HepG2 (cell line): ENCODE measurements around the gene ATP2C2. TPM values are rescaled to one million over a fixed set of nuclear protein-coding genes. Genes with fewer than 3 reads are reported as not detected.

Source experiments
- ATAC-seq: fragments of 200-7000 bp; cut with Tn5 transposase; 3 replicates; pipeline ENCODE4 v1.9.1; 2020; ENCODE audit warnings: mild to moderate bottlenecking, moderate library complexity
- BruUV-seq: library from RNA; stranded (reverse); fragments of 400-500 nt; replicated peaks from 2 replicates; lab custom pipeline; 2021; lab: Mats Ljungman, UMichigan
- CTCF ChIA-PET: fragments of 300-600 bp; formaldehyde crosslinking; extraction: SDS; loops from one replicate; lab custom pipeline; 2021; ENCODE audit warnings: low total read pairs, inconsistent platforms, low intra/inter-chr PET ratio; lab: Yijun Ruan, JAX
- POLR2A ChIA-PET: fragments of 350-600 bp; sonication (Branson Sonifier 250); formaldehyde crosslinking; loops from one replicate; lab custom pipeline; 2020; ENCODE audit warnings: antibody characterized with exemption, inconsistent platforms; lab: Yijun Ruan, JAX
- DNase-seq: peaks from one replicate; pipeline ENCODE4 v3.0.0-alpha.2; 2015; ENCODE audit warnings: low spot score
- FAIRE-seq: peaks from 3 replicates; lab custom pipeline; 2011; peaks lifted over from hg19 to GRCh38; lab: Jason Lieb, UNC
- H2AFZ ChIP-seq: one replicate; pipeline ENCODE4 v1.6.1; 2011; ENCODE audit warnings: low read length, inconsistent platforms
- H3K27ac ChIP-seq: fragments of 300-600 bp; 3 replicates; pipeline ENCODE4 v1.8.0; 2011; ENCODE audit warnings: mixed run types, mild to moderate bottlenecking, mixed read lengths, low read length, inconsistent platforms; ENCODE audit not compliant: insufficient read depth; ENCODE audit errors: extremely low read length
- H3K27me3 ChIP-seq, 2 experiments: fragments of 200-600 bp in 1 of 2; 2 replicates in 1 of 2; 3 replicates in 1 of 2; pipeline versions ENCODE4 v1.6.0 to v1.8.0; 2011; ENCODE audit warnings: low read length in 2 of 2, mild to moderate bottlenecking in 2 of 2, moderate library complexity in 2 of 2, inconsistent platforms in 1 of 2; ENCODE audit not compliant: insufficient read depth in 2 of 2, control insufficient read depth in 1 of 2
- H3K36me3 ChIP-seq, 2 experiments: fragments of 200-600 bp in 1 of 2; replicated peaks in 1 of 2; 2 replicates in 1 of 2; 3 replicates in 1 of 2; pipeline versions ENCODE4 v1.5.1 to v1.8.0; 2011; ENCODE audit warnings: low read length in 2 of 2, inconsistent platforms in 1 of 2; ENCODE audit not compliant: insufficient read depth in 2 of 2, control insufficient read depth in 1 of 2
- H3K4me1 ChIP-seq: 2 replicates; pipeline ENCODE4 v1.5.1; 2012; ENCODE audit warnings: low read length, inconsistent platforms; ENCODE audit not compliant: insufficient read depth
- H3K4me2 ChIP-seq: 2 replicates; pipeline ENCODE4 v1.6.0; 2011; ENCODE audit warnings: low read depth, low read length, inconsistent platforms
- H3K4me3 ChIP-seq, 3 experiments: fragments of 200-600 bp in 1 of 3; sonication (generic), shearing (Covaris generic) in 1 of 3; replicated peaks in 1 of 3; 2 replicates each; pipeline ENCODE4 v1.5.1; 2011 to 2016; ENCODE audit warnings: low read length in 3 of 3, inconsistent platforms in 2 of 3, low read depth in 2 of 3, mild to moderate bottlenecking in 2 of 3, control low read depth in 1 of 3, mixed read lengths in 1 of 3; ENCODE audit not compliant: insufficient read depth in 1 of 3
- H3K79me2 ChIP-seq: one replicate; pipeline ENCODE4 v1.6.1; 2011; ENCODE audit warnings: low read length, inconsistent platforms; ENCODE audit not compliant: insufficient read depth
- H3K9ac ChIP-seq: 2 replicates; pipeline ENCODE4 v1.6.0; 2011; ENCODE audit warnings: mild to moderate bottlenecking, low read depth, low read length, inconsistent platforms; ENCODE audit not compliant: insufficient read depth
- H3K9me3 ChIP-seq: 2 replicates; pipeline ENCODE4 v1.5.1; 2012; ENCODE audit warnings: mild to moderate bottlenecking, low read length
- H4K20me1 ChIP-seq: 2 replicates; pipeline ENCODE4 v1.6.0; 2011; ENCODE audit warnings: inconsistent platforms, mild to moderate bottlenecking, low read length, moderate library complexity; ENCODE audit not compliant: insufficient read depth
- FOXA1 ChIP-seq, 2 experiments: fragments of 450-650 bp in 1 of 2; sonication (generic) in 1 of 2; formaldehyde crosslinking in 1 of 2; IDR thresholded peaks; 2 replicates each; pipeline versions ENCODE4 v1.4.0 to v1.6.1; 2016 to 2020; ENCODE audit warnings: missing genetic modification reagents in 1 of 2
- NR2F1 ChIP-seq, 2 experiments: fragments of 450-650 bp in 1 of 2; formaldehyde crosslinking in 1 of 2; IDR thresholded peaks; 2 replicates each; pipeline versions ENCODE4 v1.5.0 to v1.6.1; 2016 to 2020; ENCODE audit warnings: mild to moderate bottlenecking in 1 of 2, missing compliant biosample characterization in 1 of 2, missing genetic modification reagents in 1 of 2, moderate library complexity in 1 of 2
- SNAPC5 ChIP-seq: sonication (generic); formaldehyde crosslinking; IDR thresholded peaks from 2 replicates; pipeline ENCODE4 v1.8.1; 2023; ENCODE audit warnings: mild to moderate bottlenecking, missing genetic modification reagents, borderline replicate concordance
- ZBTB42 ChIP-seq: sonication (generic); formaldehyde crosslinking; IDR thresholded peaks from 2 replicates; pipeline ENCODE4 v1.5.0; 2020; ENCODE audit warnings: mild to moderate bottlenecking, missing genetic modification reagents
- ZNF30 ChIP-seq: sonication (generic); formaldehyde crosslinking; IDR thresholded peaks from 2 replicates; pipeline ENCODE4 v1.5.0; 2020; ENCODE audit warnings: mild to moderate bottlenecking, missing genetic modification reagents
- ZNF446 ChIP-seq: sonication (generic); formaldehyde crosslinking; IDR thresholded peaks from 2 replicates; pipeline ENCODE4 v1.5.0; 2020; ENCODE audit warnings: mild to moderate bottlenecking, missing genetic modification reagents
- ZNF713 ChIP-seq: sonication (generic); formaldehyde crosslinking; IDR thresholded peaks from 2 replicates; pipeline ENCODE4 v1.4.0; 2020; ENCODE audit warnings: mild to moderate bottlenecking, missing genetic modification reagents
- ZNF775 ChIP-seq: sonication (generic); formaldehyde crosslinking; IDR thresholded peaks from 2 replicates; pipeline ENCODE4 v1.4.0; 2020; ENCODE audit warnings: missing genetic modification reagents, mild to moderate bottlenecking, moderate library complexity, borderline replicate concordance
- ZSCAN9 ChIP-seq: IDR thresholded peaks from 2 replicates; pipeline ENCODE4 v1.6.1; 2016; ENCODE audit warnings: borderline replicate concordance
- WGBS: methylation state at CpG from one replicate; pipeline ENCODE4 v1.1.6; 2017; ENCODE audit warnings: low lambda C conversion rate; 5-methylcytosine and 5-hydroxymethylcytosine counted together
- in situ Hi-C: cut with HindIII; loops from 2 replicates; pipeline ENCODE4 v1.10.0; 2017; ENCODE audit warnings: low pct_unique_long_range_greater_than_20kb; ENCODE audit not compliant: extremely low pct_ligation_motif_present
- intact Hi-C: fragments of 100-400 bp; cut with micrococcal nuclease; formaldehyde crosslinking; loops from one replicate; pipeline ENCODE4 v1.10.0; 2022; ENCODE audit not compliant: unreplicated experiment
- polyA plus RNA-seq, 8 experiments: library from polyadenylated mRNA; depleted of rRNA in 3 of 8; stranded (reverse) in 7 of 8; unstranded in 1 of 8; fragments of >200 nt; fragmentation: Illumina TruSeq in 4 of 8; extraction: Trizol in 4 of 8; gene quantifications; 2 replicates each; pipeline versions ENCODE4 v1.2.1 to v1.2.3, GENCODE V29; 2011 to 2016; ENCODE audit warnings: low read depth in 4 of 8, missing spikeins in 1 of 8, mixed read lengths in 1 of 8; ENCODE audit not compliant: insufficient read depth in 1 of 8
- total RNA-seq, 5 experiments: library from RNA; depleted of rRNA; stranded (reverse); fragments of >200 nt; fragmentation: Illumina TruSeq; extraction: Trizol; gene quantifications; 2 replicates each; pipeline ENCODE4 v1.2.3, GENCODE V29; 2016; ENCODE audit warnings: low read depth in 1 of 5
- TF ChIP-seq, protein P1 (sequence below): IDR thresholded peaks from 2 replicates; pipeline ENCODE4 v1.6.1; 2012; ENCODE audit warnings: low read length, improper control_type of control experiment
- TF ChIP-seq, protein P2 (sequence below): sonication (generic); formaldehyde crosslinking; IDR thresholded peaks from 2 replicates; pipeline ENCODE4 v1.4.0; 2020; ENCODE audit warnings: missing genetic modification reagents

Gene ATP2C2
- total and polyA plus RNA-seq, 2 of the 13 experiments (the other 11 are each of a cell fraction or from before 2014, with no cell fraction given) = 0.07 TPM; not detected in 1

DNA sequence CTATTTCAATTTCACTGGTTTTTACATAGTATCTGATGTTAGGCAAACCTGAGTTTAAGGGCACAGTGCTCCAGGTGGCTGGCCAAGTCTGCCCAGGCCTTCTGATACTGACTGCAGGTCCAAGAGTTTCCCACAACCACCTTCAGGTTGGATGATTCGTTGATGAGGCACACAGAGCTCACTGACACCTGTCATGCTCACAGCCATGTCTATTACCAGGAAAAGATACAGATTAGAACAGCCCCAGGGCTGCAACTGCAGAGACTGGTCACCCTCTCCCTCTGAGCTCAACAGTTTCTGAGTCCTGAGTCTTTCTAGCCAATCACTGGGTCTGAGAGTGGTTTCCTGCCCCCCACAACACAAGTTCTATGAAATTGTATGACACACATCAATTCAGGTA lies 98.9 kb downstream of the ATP2C2 start:
- H3K9me3 ChIP-seq = peaks cover 25% of the 10 kb centered on the region
- no peaks in the 10 kb centered on the region for H3K27me3 ChIP-seq
- no peak overlapping the region for H3K4me2 ChIP-seq
- FAIRE-seq = no peak
- H3K36me3 ChIP-seq = 0 out of 5 replicates have a peak, but pooled peaks cover 0 to 2% of the 10 kb centered on the region in 2 experiments
- no peak overlapping the region for H3K27ac ChIP-seq
- CTCF ChIA-PET = no interaction called here
- TF ChIP-seq, protein P1, sequence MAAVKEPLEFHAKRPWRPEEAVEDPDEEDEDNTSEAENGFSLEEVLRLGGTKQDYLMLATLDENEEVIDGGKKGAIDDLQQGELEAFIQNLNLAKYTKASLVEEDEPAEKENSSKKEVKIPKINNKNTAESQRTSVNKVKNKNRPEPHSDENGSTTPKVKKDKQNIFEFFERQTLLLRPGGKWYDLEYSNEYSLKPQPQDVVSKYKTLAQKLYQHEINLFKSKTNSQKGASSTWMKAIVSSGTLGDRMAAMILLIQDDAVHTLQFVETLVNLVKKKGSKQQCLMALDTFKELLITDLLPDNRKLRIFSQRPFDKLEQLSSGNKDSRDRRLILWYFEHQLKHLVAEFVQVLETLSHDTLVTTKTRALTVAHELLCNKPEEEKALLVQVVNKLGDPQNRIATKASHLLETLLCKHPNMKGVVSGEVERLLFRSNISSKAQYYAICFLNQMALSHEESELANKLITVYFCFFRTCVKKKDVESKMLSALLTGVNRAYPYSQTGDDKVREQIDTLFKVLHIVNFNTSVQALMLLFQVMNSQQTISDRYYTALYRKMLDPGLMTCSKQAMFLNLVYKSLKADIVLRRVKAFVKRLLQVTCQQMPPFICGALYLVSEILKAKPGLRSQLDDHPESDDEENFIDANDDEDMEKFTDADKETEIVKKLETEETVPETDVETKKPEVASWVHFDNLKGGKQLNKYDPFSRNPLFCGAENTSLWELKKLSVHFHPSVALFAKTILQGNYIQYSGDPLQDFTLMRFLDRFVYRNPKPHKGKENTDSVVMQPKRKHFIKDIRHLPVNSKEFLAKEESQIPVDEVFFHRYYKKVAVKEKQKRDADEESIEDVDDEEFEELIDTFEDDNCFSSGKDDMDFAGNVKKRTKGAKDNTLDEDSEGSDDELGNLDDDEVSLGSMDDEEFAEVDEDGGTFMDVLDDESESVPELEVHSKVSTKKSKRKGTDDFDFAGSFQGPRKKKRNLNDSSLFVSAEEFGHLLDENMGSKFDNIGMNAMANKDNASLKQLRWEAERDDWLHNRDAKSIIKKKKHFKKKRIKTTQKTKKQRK = no peak
- no peak for TF ChIP-seq SNAPC5
- no peak for TF ChIP-seq NR2F1 (CRISPR knock-in tag; IDR thresholded peaks at IDR 0.05)
- no peak for TF ChIP-seq ZNF775 (CRISPR knock-in tag)
- no peak for TF ChIP-seq ZNF446 (CRISPR knock-in tag)
- TF ChIP-seq ZNF30 (CRISPR knock-in tag) = no peak
- TF ChIP-seq ZNF713 (CRISPR knock-in tag) = no peak
- TF ChIP-seq FOXA1 (IDR thresholded peaks at IDR 0.05) = no peak
- TF ChIP-seq FOXA1 (CRISPR knock-in tag; IDR thresholded peaks at IDR 0.05) = no peak
- no peak for TF ChIP-seq ZSCAN9
- no peak for TF ChIP-seq ZBTB42
- TF ChIP-seq, protein P2, sequence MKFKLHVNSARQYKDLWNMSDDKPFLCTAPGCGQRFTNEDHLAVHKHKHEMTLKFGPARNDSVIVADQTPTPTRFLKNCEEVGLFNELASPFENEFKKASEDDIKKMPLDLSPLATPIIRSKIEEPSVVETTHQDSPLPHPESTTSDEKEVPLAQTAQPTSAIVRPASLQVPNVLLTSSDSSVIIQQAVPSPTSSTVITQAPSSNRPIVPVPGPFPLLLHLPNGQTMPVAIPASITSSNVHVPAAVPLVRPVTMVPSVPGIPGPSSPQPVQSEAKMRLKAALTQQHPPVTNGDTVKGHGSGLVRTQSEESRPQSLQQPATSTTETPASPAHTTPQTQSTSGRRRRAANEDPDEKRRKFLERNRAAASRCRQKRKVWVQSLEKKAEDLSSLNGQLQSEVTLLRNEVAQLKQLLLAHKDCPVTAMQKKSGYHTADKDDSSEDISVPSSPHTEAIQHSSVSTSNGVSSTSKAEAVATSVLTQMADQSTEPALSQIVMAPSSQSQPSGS (CRISPR knock-in tag) = no peak
- WGBS = 75% methylated on average over 1 of the region's 1 CpG
- H3K4me3 ChIP-seq = no peak overlapping the region
- BruUV-seq = no TSS peak
- ATAC-seq = no peak
- intact Hi-C loops = no loop called here
- H4K20me1 ChIP-seq = no peaks in the 10 kb centered on the region
- no peak overlapping the region for H2AFZ ChIP-seq
- H3K79me2 ChIP-seq = no peaks in the 10 kb centered on the region
- DNase-seq = no peak
- no peak overlapping the region for H3K9ac ChIP-seq
- no peaks in the 10 kb centered on the region for H3K4me1 ChIP-seq
- in situ Hi-C loops = no loop called here
- POLR2A ChIA-PET = no interaction called here
